ENCODE results near the gene PBRM1.

DNA sequence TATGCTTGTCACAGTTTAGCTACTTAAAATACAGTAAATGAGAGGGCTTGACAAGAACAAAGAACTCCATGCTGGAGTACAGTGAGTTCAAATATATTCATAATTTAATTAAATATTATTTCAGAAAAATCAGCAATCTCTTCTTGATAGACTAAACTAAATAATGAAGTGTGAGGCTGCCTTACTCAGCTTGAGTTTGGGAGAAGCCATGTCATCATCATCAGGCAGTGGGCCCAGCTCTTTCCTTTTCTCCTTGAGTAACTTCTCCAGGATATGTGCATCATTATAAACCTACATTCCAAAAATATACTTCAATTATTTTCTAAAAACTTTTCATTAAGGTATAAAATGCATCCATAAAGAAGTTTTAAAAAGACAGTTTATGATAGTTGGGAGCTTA lies 70.5 kb downstream of the PBRM1 start:
- TF ChIP-seq, protein P1, sequence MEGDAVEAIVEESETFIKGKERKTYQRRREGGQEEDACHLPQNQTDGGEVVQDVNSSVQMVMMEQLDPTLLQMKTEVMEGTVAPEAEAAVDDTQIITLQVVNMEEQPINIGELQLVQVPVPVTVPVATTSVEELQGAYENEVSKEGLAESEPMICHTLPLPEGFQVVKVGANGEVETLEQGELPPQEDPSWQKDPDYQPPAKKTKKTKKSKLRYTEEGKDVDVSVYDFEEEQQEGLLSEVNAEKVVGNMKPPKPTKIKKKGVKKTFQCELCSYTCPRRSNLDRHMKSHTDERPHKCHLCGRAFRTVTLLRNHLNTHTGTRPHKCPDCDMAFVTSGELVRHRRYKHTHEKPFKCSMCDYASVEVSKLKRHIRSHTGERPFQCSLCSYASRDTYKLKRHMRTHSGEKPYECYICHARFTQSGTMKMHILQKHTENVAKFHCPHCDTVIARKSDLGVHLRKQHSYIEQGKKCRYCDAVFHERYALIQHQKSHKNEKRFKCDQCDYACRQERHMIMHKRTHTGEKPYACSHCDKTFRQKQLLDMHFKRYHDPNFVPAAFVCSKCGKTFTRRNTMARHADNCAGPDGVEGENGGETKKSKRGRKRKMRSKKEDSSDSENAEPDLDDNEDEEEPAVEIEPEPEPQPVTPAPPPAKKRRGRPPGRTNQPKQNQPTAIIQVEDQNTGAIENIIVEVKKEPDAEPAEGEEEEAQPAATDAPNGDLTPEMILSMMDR (IDR thresholded peaks at IDR 0.05) = no peak
- no peak for TF ChIP-seq POLR2A (IDR thresholded peaks at IDR 0.05)

Measured in heart left ventricle (tissue), 13 donors.